Liver (tissue), 9 donors: ENCODE data around the gene IQCH. TPM values are rescaled to one million over a fixed set of nuclear protein-coding genes. Genes with fewer than 3 reads are reported as not detected.

Experiments used
- DNase-seq: peaks from one replicate; pipeline ENCODE4 v3.0.0-alpha.2; 2017; ENCODE audit warnings: low spot score
- H3K27ac ChIP-seq, 2 donors: one replicate each; pipeline ENCODE4 v1.7.0; 2013; ENCODE audit warnings: inconsistent platforms in 2 of 2, low read length in 2 of 2, control low read depth in 1 of 2, low read depth in 1 of 2, mild to moderate bottlenecking in 1 of 2
- H3K27me3 ChIP-seq, 4 donors: one replicate each; pipeline versions ENCODE4 v1.6.1 to v1.7.0; 2013; ENCODE audit warnings: low read length in 3 of 4, inconsistent platforms in 1 of 4, mild to moderate bottlenecking in 1 of 4, moderate library complexity in 1 of 4; ENCODE audit not compliant: control insufficient read depth in 4 of 4, insufficient read depth in 4 of 4
- H3K36me3 ChIP-seq, 4 donors: one replicate each; pipeline versions ENCODE4 v1.6.1 to v1.7.0; 2013; ENCODE audit warnings: low read length in 3 of 4, mild to moderate bottlenecking in 3 of 4, low read depth in 1 of 4, moderate library complexity in 1 of 4; ENCODE audit not compliant: control insufficient read depth in 4 of 4, insufficient read depth in 3 of 4
- H3K4me1 ChIP-seq, 4 donors: one replicate each; pipeline versions ENCODE4 v1.6.1 to v1.7.0; 2013; ENCODE audit warnings: low read length in 3 of 4, mild to moderate bottlenecking in 3 of 4, moderate library complexity in 1 of 4; ENCODE audit not compliant: control insufficient read depth in 4 of 4, insufficient read depth in 4 of 4
- H3K4me3 ChIP-seq, 3 donors: one replicate each; pipeline versions ENCODE4 v1.6.1 to v1.7.0; 2013; ENCODE audit warnings: low read length in 3 of 3, control low read depth in 1 of 3, low read depth in 1 of 3, mild to moderate bottlenecking in 1 of 3
- H3K9ac ChIP-seq, 2 donors: one replicate each; pipeline ENCODE4 v1.7.0; 2013; ENCODE audit warnings: low read length in 2 of 2, mild to moderate bottlenecking in 2 of 2, moderate library complexity in 2 of 2, control low read depth in 1 of 2, low read depth in 1 of 2
- H3K9me3 ChIP-seq, 4 donors: one replicate each; pipeline versions ENCODE4 v1.6.1 to v1.7.0; 2013; ENCODE audit warnings: low read length in 3 of 4; ENCODE audit not compliant: control insufficient read depth in 4 of 4
- EGR1 ChIP-seq, 2 donors: IDR thresholded peaks; 2 replicates each; pipeline ENCODE4 v1.6.1; 2016 to 2018; ENCODE audit warnings: antibody characterized with exemption in 2 of 2, low read depth in 2 of 2
- FOXA1 ChIP-seq: IDR thresholded peaks from 2 replicates; pipeline ENCODE4 v1.6.1; 2016; ENCODE audit warnings: antibody characterized with exemption
- FOXA2 ChIP-seq: IDR thresholded peaks from 2 replicates; pipeline ENCODE4 v1.6.1; 2016; ENCODE audit warnings: antibody characterized with exemption
- GABPA ChIP-seq, 2 donors: IDR thresholded peaks in 1 of 2; conservative IDR thresholded peaks in 1 of 2; 2 replicates each; pipeline ENCODE4 v1.6.1; 2016; ENCODE audit warnings: antibody characterized with exemption in 2 of 2, mild to moderate bottlenecking in 1 of 2, moderate library complexity in 1 of 2
- HNF4A ChIP-seq, 2 donors: conservative IDR thresholded peaks; 2 replicates each; pipeline ENCODE4 v1.6.1; 2016; ENCODE audit warnings: antibody characterized with exemption in 2 of 2, mild to moderate bottlenecking in 2 of 2
- HNF4G ChIP-seq: IDR thresholded peaks from 2 replicates; pipeline ENCODE4 v1.6.1; 2016; ENCODE audit warnings: antibody characterized with exemption
- JUND ChIP-seq, 2 donors: IDR thresholded peaks; 2 replicates each; pipeline ENCODE4 v1.6.1; 2016; ENCODE audit warnings: antibody characterized with exemption in 2 of 2
- NR2F2 ChIP-seq: IDR thresholded peaks from 2 replicates; pipeline ENCODE4 v1.6.1; 2016; ENCODE audit warnings: antibody characterized with exemption
- RAD21 ChIP-seq, 2 donors: IDR thresholded peaks; 2 replicates each; pipeline ENCODE4 v1.6.1; 2016; ENCODE audit warnings: antibody characterized with exemption in 2 of 2, mild to moderate bottlenecking in 2 of 2
- RXRA ChIP-seq, 2 donors: IDR thresholded peaks; 2 replicates each; pipeline ENCODE4 v1.6.1; 2017 to 2018; ENCODE audit warnings: antibody characterized with exemption in 2 of 2, mild to moderate bottlenecking in 1 of 2
- SP1 ChIP-seq: IDR thresholded peaks from 2 replicates; pipeline ENCODE4 v1.6.1; 2018; ENCODE audit warnings: antibody characterized with exemption, mild to moderate bottlenecking
- TAF1 ChIP-seq: conservative IDR thresholded peaks from 2 replicates; pipeline ENCODE4 v1.6.1; 2016; ENCODE audit warnings: antibody characterized with exemption, mild to moderate bottlenecking
- YY1 ChIP-seq: IDR thresholded peaks from 2 replicates; pipeline ENCODE4 v1.6.1; 2016; ENCODE audit warnings: antibody characterized with exemption, mild to moderate bottlenecking
- WGBS: extraction: QIAGEN DNeasy Blood & Tissue Kit; methylation state at CpG from one replicate; pipeline ENCODE4 v1.1.7; 2013; 5-methylcytosine and 5-hydroxymethylcytosine counted together
- polyA plus RNA-seq, 2 donors: library from polyadenylated mRNA; stranded (reverse) in 1 of 2; unstranded in 1 of 2; fragments of 200-250 nt in 1 of 2; fragments of >200 nt in 1 of 2; fragmentation: Nextera tagmentation in 1 of 2; extraction: Ambion mirVana in 1 of 2; gene quantifications; one replicate each; pipeline versions ENCODE4 v1.2.1 to v1.2.3, GENCODE V29; 2013 to 2015
- total RNA-seq, 2 donors: library from RNA; depleted of rRNA; stranded (reverse); fragments of >200 nt; gene quantifications; one replicate each; pipeline ENCODE4 v1.2.3, GENCODE V29; 2014
- TF ChIP-seq, protein P1 (sequence below): fragments of 150-350 bp; IDR thresholded peaks from 2 replicates; pipeline ENCODE4 v1.5.1; 2017; ENCODE audit warnings: improper control_type of control experiment, low read depth, low read length; ENCODE audit not compliant: missing input control
- TF ChIP-seq, protein P2 (sequence below): IDR thresholded peaks from 2 replicates; pipeline ENCODE4 v1.6.1; 2016; ENCODE audit warnings: antibody characterized with exemption
- donor health status: healthy.
- donor health status: healthy.
- donor health status: healthy.
- donor health status: healthy.
- donor health status: healthy.

The IQCH gene
- total and polyA plus RNA-seq, 4 donors: 0.23 to 1.6 (median 0.86) TPM

DNA sequence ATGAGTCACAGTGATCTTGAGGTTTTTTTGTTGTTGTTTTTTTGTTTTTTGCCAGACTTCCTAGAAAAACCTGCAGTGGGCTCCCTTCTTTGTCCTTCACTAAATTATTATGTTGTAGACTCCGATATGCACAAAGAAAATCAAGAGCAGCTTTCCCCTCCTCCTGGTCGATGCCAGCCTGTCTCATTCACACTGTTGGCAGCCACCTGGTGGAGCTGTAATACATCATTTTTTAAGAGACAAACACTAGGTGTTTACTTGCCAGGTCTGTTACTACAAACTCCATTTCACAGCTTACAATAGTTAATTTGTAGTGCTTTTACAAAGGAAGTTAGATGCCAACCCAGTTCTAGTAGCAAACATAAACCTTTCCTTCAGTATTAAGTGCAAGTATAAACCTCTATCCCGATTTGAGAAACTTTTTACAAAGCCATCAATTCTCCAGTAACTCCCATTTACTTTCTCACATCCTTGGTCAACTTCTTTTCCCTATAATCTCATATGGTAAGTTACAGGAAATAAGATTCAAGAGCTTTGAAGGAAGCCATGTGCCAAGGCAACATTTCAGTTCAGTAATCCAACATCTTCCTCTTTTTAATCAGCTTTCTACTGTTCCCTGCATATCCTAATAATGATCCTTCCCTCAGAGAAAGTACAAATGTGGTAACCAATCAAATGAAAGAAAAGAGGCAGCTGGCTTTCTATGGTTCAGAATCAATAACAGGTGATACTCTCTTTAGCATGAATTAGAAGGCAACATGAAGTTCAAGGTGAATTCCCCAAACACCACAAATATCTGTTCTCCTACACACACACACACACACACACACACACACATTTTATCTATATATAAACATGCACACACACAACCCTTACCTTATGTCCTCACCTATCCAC, 14.1 kb upstream of the IQCH start:
- 37% methylated on average over 3 of the region's 3 CpGs for WGBS
- TF ChIP-seq RAD21 (IDR thresholded peaks at IDR 0.05) (peak; percentile 80 to 85), TAF1 (no peak)
- TF ChIP-seq, protein P1, sequence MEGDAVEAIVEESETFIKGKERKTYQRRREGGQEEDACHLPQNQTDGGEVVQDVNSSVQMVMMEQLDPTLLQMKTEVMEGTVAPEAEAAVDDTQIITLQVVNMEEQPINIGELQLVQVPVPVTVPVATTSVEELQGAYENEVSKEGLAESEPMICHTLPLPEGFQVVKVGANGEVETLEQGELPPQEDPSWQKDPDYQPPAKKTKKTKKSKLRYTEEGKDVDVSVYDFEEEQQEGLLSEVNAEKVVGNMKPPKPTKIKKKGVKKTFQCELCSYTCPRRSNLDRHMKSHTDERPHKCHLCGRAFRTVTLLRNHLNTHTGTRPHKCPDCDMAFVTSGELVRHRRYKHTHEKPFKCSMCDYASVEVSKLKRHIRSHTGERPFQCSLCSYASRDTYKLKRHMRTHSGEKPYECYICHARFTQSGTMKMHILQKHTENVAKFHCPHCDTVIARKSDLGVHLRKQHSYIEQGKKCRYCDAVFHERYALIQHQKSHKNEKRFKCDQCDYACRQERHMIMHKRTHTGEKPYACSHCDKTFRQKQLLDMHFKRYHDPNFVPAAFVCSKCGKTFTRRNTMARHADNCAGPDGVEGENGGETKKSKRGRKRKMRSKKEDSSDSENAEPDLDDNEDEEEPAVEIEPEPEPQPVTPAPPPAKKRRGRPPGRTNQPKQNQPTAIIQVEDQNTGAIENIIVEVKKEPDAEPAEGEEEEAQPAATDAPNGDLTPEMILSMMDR: peak; percentile 59
- no peaks in the 10 kb centered on the region for H3K36me3 ChIP-seq
- H3K9ac ChIP-seq: no peak overlapping the region
- no peaks in the 10 kb centered on the region for H3K27me3 ChIP-seq
- no peaks in the 10 kb centered on the region for H3K9me3 ChIP-seq
- H3K27ac ChIP-seq: no peak overlapping the region
- H3K4me1 ChIP-seq: peaks cover 0 to 13% (median 0%) of the 10 kb centered on the region in 4 donors
- no peak for DNase-seq
- H3K4me3 ChIP-seq: no peak overlapping the region

DNA sequence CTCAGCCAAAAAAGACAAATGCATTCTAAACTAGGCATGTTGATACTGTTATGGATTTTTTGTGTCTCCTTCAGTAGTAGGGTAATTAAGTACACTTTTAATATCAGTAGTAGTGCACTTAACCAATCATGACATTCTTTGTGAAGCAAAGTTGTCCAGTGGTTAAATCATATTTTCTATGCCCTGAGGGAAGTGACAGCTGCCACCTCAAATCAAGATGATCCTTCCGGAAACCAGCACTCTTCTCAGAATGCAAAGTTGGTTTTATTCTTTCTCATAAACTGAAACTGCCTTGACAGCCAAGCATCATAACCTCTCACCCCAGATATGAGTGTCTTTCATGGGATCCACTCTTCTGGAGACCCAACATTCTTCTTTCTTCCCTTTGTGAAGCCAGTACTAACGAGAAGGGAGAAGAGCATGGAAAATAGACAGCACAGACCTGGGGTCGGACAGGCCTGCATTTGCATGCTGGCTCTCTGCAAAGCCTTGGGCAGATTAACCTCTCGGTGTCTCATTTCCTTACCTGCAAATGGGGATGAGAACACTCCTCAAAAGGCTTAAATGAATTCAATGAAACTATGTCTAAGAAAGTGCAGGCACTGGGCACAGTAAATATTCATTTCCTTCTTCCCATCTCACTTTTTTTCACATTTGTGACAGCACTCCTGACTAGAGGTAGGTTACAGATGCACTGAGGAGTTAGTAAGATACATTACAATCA, 13.3 kb upstream of the IQCH start:
- no peaks in the 10 kb centered on the region for H3K9me3 ChIP-seq
- TF ChIP-seq FOXA1 (no peak), RXRA (IDR thresholded peaks at IDR 0.05) (no peak), RAD21 (IDR thresholded peaks at IDR 0.05) (no peak), YY1 (no peak), HNF4G (no peak), JUND (IDR thresholded peaks at IDR 0.05) (no peak), NR2F2 (no peak), HNF4A (conservative IDR thresholded peaks at IDR 0.05) (no peak), FOXA2 (no peak), SP1 (no peak), GABPA (IDR thresholded peaks at IDR 0.05 in 1 of 2, conservative IDR thresholded peaks at IDR 0.05 in 1 of 2) (no peak), EGR1 (IDR thresholded peaks at IDR 0.05; ENCODE audit: low read depth in 2 of 2) (no peak)
- TF ChIP-seq, protein P2, sequence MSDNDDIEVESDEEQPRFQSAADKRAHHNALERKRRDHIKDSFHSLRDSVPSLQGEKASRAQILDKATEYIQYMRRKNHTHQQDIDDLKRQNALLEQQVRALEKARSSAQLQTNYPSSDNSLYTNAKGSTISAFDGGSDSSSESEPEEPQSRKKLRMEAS: no peak
- TF ChIP-seq, protein P1: no peak
- no peak overlapping the region for H3K9ac ChIP-seq
- peaks cover 0 to 2% (median 0%) of the 10 kb centered on the region in 4 donors for H3K36me3 ChIP-seq
- no peaks in the 10 kb centered on the region for H3K27me3 ChIP-seq
- H3K4me3 ChIP-seq: no peak overlapping the region
- peaks cover 0 to 13% (median 0%) of the 10 kb centered on the region in 4 donors for H3K4me1 ChIP-seq
- 88% methylated on average over 4 of the region's 4 CpGs for WGBS
- no peak for DNase-seq
- no peak overlapping the region for H3K27ac ChIP-seq
